HepG2 (cell line): ENCODE results near the gene ADI1. TPM values are rescaled to one million over a fixed set of nuclear protein-coding genes. Genes with fewer than 3 reads are reported as not detected.

Experiments
- BCL6 ChIP-seq: IDR thresholded peaks from 2 replicates; pipeline ENCODE4 v1.6.1; 2016; ENCODE audit warnings: missing genetic modification reagents, missing compliant biosample characterization
- KDM1A ChIP-seq: IDR thresholded peaks from 2 replicates; pipeline ENCODE4 v1.6.1; 2016; ENCODE audit warnings: missing compliant biosample characterization
- KMT2A ChIP-seq: sonication (generic); formaldehyde crosslinking; IDR thresholded peaks from 2 replicates; pipeline ENCODE4 v1.4.0; 2020; ENCODE audit warnings: missing genetic modification reagents
- RBAK ChIP-seq: sonication (generic); formaldehyde crosslinking; IDR thresholded peaks from 2 replicates; pipeline ENCODE4 v1.5.1; 2020; ENCODE audit warnings: mild to moderate bottlenecking, missing genetic modification reagents
- SP140L ChIP-seq: sonication (generic); formaldehyde crosslinking; IDR thresholded peaks from 2 replicates; pipeline ENCODE4 v1.4.0; 2020; ENCODE audit warnings: missing genetic modification reagents, borderline replicate concordance
- USF2 ChIP-seq, 2 experiments: sonication (generic) in 1 of 2; formaldehyde crosslinking in 1 of 2; IDR thresholded peaks; 2 replicates each; pipeline versions ENCODE4 v1.5.1 to v1.6.1; 2011 to 2020; ENCODE audit warnings: borderline replicate concordance in 1 of 2, low read depth in 1 of 2, low read length in 1 of 2, mild to moderate bottlenecking in 1 of 2, missing genetic modification reagents in 1 of 2, moderate library complexity in 1 of 2
- ZFP36 ChIP-seq: fragments of 150-350 bp; IDR thresholded peaks from 2 replicates; pipeline ENCODE4 v1.6.1; 2018; ENCODE audit warnings: borderline replicate concordance, low read length, low read depth; ENCODE audit not compliant: partially characterized antibody
- ZGPAT ChIP-seq: IDR thresholded peaks from 2 replicates; pipeline ENCODE4 v1.6.1; 2016; ENCODE audit warnings: mild to moderate bottlenecking
- ZNF407 ChIP-seq: sonication (generic); formaldehyde crosslinking; IDR thresholded peaks from one replicate; pipeline ENCODE4 v1.5.1; 2020; ENCODE audit warnings: mild to moderate bottlenecking, missing genetic modification reagents; ENCODE audit errors: not compliant biosample characterization
- ZNF441 ChIP-seq: sonication (generic); formaldehyde crosslinking; IDR thresholded peaks from 2 replicates; pipeline ENCODE4 v1.7.0; 2021; ENCODE audit warnings: missing genetic modification reagents, borderline replicate concordance
- ZNF567 ChIP-seq: sonication (generic); formaldehyde crosslinking; IDR thresholded peaks from 2 replicates; pipeline ENCODE4 v1.8.1; 2023; ENCODE audit warnings: mild to moderate bottlenecking, missing genetic modification reagents, borderline replicate concordance
- ZNF761 ChIP-seq: sonication (generic); formaldehyde crosslinking; conservative IDR thresholded peaks from 2 replicates; pipeline ENCODE4 v1.4.0; 2020; ENCODE audit warnings: mild to moderate bottlenecking, missing genetic modification reagents
- polyA plus RNA-seq, 8 experiments: library from polyadenylated mRNA; depleted of rRNA in 3 of 8; stranded (reverse) in 7 of 8; unstranded in 1 of 8; fragments of >200 nt; fragmentation: Illumina TruSeq in 4 of 8; extraction: Trizol in 4 of 8; gene quantifications; 2 replicates each; pipeline versions ENCODE4 v1.2.1 to v1.2.3, GENCODE V29; 2011 to 2016; ENCODE audit warnings: low read depth in 4 of 8, missing spikeins in 1 of 8, mixed read lengths in 1 of 8; ENCODE audit not compliant: insufficient read depth in 1 of 8
- total RNA-seq, 5 experiments: library from RNA; depleted of rRNA; stranded (reverse); fragments of >200 nt; fragmentation: Illumina TruSeq; extraction: Trizol; gene quantifications; 2 replicates each; pipeline ENCODE4 v1.2.3, GENCODE V29; 2016; ENCODE audit warnings: low read depth in 1 of 5
- TF ChIP-seq, protein P1 (sequence below): sonication (generic); formaldehyde crosslinking; IDR thresholded peaks from 2 replicates; pipeline ENCODE4 v1.4.0; 2020; ENCODE audit warnings: missing genetic modification reagents

The ADI1 gene
- total and polyA plus RNA-seq, 2 of the 13 experiments (the other 11 are each of a cell fraction or from before 2014, with no cell fraction given), result 28.7 to 123 TPM

- peak; percentile 37 for TF ChIP-seq BCL6 (CRISPR knock-in tag)
- peak; percentile 80; the same call in 1 of the 2 replicates for TF ChIP-seq ZNF761
- no peak for TF ChIP-seq ZFP36
- TF ChIP-seq KMT2A (CRISPR knock-in tag), result no peak; the same call in none of the 2 replicates
- TF ChIP-seq, protein P1, sequence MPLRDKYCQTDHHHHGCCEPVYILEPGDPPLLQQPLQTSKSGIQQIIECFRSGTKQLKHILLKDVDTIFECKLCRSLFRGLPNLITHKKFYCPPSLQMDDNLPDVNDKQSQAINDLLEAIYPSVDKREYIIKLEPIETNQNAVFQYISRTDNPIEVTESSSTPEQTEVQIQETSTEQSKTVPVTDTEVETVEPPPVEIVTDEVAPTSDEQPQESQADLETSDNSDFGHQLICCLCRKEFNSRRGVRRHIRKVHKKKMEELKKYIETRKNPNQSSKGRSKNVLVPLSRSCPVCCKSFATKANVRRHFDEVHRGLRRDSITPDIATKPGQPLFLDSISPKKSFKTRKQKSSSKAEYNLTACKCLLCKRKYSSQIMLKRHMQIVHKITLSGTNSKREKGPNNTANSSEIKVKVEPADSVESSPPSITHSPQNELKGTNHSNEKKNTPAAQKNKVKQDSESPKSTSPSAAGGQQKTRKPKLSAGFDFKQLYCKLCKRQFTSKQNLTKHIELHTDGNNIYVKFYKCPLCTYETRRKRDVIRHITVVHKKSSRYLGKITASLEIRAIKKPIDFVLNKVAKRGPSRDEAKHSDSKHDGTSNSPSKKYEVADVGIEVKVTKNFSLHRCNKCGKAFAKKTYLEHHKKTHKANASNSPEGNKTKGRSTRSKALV (CRISPR knock-in tag), result peak; percentile 70; the same call in 1 of the 2 replicates
- TF ChIP-seq ZNF407 (CRISPR knock-in tag), result peak; percentile 29
- no peak for TF ChIP-seq USF2 (IDR thresholded peaks at IDR 0.05; ENCODE audit: low read depth, low read length)
- TF ChIP-seq USF2 (CRISPR knock-in tag; IDR thresholded peaks at IDR 0.05; ENCODE audit: borderline replicate concordance), result no peak
- no peak for TF ChIP-seq RBAK
- peak; percentile 78 for TF ChIP-seq ZGPAT (CRISPR knock-in tag)
- TF ChIP-seq SP140L (CRISPR knock-in tag), result no peak; the same call in 1 of the 2 replicates
- no peak; the same call in none of the 2 replicates for TF ChIP-seq ZNF441 (CRISPR knock-in tag)
- 0 out of 2 replicates have a peak, but pooled peaks have one; percentile 15 for TF ChIP-seq ZNF567 (CRISPR knock-in tag)
- no peak for TF ChIP-seq KDM1A (CRISPR knock-in tag)
Observed at GRCh38 chr2:3536682-3537632, 17.6 kb upstream of the ADI1 start (continued).
